GM15510 (cell line): ENCODE data around the gene NOS3.

Experiments used
- POLR2A ChIP-seq: IDR thresholded peaks from 3 replicates; pipeline ENCODE4 v1.6.1; 2011; ENCODE audit warnings: borderline replicate concordance; ENCODE audit not compliant: insufficient read length; ENCODE audit errors: extremely low read depth

Gene NOS3

DNA sequence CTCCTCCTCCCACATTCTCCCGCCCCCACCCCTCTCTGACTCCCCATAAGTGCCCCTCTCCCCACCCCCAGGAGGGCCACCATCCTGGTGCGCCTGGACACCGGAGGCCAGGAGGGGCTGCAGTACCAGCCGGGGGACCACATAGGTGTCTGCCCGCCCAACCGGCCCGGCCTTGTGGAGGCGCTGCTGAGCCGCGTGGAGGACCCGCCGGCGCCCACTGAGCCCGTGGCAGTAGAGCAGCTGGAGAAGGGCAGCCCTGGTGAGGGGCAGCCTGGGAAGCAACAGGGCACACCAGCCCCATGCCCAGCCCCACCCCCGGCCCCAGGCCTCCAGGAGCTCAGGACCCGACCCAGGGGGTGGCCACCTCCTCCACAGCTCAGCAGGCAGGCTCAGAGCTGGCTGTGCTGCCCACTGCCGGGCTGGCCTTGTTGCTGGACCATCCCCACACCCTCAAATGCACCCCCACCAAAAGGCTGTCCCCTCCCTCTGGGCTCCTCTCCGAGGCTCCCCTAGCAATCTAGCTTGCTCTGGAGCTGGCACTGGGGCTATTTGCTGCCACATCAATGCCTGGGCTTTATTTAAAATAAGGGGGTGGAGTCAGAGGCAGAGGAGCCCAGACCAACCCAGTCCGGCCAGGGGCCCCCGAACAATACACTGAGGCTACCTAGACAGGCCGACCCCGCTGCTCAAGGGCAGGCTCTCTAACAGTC is 18.7 kb downstream of the NOS3 start:
- TF ChIP-seq POLR2A: no peak

DNA sequence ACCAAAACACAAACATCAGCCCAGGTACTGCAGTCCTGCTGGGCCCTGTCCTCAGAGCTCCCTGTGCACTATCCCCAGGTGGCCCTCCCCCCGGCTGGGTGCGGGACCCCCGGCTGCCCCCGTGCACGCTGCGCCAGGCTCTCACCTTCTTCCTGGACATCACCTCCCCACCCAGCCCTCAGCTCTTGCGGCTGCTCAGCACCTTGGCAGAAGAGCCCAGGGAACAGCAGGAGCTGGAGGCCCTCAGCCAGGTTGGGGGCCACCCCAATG is 19.2 kb downstream of the NOS3 start:
- TF ChIP-seq POLR2A: no peak

DNA sequence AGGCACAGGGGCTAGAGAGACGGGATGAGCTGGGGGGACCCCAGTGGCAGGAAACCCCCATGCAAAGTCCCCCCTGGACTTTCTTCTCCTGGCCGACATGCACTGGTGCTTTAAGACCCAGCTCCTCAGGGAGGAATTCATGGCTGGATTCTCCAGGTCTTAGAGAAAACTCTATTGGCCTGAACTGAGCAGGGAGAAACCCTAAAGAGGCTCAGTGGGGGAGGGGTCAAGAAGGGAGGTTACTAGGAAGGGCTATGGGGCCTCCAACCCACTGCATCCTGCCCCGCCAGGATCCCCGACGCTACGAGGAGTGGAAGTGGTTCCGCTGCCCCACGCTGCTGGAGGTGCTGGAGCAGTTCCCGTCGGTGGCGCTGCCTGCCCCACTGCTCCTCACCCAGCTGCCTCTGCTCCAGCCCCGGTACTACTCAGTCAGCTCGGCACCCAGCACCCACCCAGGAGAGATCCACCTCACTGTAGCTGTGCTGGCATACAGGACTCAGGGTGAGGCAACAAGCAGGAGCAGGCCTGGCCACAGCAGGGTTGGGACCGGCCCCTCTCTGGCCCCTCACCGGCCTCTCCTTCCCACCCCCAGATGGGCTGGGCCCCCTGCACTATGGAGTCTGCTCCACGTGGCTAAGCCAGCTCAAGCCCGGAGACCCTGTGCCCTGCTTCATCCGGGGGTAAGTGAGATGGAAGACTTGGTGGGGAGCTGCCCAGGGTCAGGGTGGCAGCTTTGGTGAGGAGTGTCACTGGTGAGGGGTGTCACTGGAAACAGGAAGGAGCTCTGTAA is 19.7 kb downstream of the NOS3 start:
- TF ChIP-seq POLR2A: no peak

DNA sequence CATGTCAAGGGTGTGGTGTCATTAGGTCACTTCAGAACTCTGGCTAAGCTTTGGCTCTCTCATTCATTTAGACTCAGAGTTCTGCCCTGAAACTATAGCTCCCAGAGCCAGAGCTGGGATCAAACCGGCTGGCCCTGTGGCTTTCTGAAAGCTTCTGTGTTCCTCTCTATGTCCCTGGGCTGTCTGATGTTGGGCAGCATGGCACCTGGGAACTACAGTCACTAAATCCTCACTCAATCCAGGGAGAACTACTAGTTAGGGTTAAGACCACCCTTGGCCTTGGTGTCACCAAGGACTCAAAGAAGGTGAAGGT is 20.2 kb downstream of the NOS3 start:
- no peak for TF ChIP-seq POLR2A

DNA sequence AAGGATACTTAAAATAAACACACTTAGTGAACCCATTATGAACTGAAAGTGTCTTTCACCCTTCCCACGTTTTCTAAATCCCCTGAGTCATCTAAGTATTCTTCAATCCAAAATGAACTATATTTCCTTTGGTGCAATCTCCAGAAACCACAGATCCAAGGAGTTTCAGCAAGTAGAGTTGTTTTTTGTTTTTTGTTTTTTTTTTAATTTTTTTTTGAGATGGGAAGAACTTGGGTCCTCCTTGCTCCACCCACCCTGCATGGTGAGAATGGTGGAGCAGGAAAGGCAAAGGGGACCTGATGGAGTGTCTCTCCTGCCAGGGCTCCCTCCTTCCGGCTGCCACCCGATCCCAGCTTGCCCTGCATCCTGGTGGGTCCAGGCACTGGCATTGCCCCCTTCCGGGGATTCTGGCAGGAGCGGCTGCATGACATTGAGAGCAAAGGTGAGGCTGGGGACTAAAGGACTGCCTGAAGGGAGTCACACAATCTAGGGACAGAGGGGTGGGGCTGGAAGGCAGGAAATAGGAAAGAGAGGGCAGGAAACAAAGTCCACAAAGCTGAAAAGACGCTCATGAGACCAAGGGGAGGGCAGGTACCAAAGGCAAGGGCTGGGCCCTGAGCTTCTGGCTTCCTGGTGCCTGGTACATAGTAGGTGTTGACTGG is 21.3 kb downstream of the NOS3 start:
- no peak for TF ChIP-seq POLR2A

DNA sequence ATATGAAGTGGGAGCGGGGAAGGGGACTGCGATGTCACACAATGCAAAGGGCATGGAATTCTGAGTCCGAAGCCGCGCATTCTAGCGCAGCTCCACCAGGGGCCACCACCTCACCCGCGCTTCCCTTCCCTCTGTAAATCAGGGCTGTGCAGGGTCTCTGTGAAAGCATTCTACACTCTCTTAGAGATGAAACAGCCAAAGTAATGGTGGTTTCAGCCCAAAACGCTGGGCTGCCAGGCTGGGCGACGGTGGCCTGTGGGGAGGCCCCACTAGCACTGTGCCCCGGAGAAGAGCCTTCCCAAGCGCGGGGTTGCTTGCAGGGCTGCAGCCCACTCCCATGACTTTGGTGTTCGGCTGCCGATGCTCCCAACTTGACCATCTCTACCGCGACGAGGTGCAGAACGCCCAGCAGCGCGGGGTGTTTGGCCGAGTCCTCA is 22.1 kb downstream of the NOS3 start:
- no peak for TF ChIP-seq POLR2A

DNA sequence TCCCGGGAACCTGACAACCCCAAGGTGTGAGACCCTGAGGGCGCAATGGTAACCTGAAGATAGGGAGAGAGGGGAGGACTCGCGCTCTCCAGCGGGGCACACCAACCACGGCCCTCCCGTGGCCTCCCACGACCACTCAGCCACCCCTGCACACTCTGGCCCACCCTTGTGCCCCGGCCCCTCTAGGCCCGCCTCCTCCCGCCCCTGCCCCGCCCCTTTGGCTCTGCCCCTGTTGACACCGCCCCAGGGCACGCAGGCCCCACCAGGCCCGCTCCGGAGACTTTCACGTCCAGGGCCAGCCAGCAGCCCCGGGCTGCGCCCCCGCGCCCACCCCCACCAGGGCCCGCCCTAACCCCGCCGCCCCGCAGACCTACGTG is 22.5 kb downstream of the NOS3 start:
- no peak for TF ChIP-seq POLR2A

DNA sequence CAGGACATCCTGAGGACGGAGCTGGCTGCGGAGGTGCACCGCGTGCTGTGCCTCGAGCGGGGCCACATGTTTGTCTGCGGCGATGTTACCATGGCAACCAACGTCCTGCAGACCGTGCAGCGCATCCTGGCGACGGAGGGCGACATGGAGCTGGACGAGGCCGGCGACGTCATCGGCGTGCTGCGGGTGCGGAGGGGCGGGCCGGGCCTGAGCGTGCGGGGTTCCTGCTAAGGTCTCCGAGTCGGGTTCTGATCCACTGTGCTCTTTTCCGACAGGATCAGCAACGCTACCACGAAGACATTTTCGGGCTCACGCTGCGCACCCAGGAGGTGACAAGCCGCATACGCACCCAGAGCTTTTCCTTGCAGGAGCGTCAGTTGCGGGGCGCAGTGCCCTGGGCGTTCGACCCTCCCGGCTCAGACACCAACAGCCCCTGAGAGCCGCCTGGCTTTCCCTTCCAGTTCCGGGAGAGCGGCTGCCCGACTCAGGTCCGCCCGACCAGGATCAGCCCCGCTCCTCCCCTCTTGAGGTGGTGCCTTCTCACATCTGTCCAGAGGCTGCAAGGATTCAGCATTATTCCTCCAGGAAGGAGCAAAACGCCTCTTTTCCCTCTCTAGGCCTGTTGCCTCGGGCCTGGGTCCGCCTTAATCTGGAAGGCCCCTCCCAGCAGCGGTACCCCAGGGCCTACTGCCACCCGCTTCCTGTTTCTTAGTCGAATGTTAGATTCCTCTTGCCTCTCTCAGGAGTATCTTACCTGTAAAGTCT is 23.1 kb downstream of the NOS3 start:
- no peak for TF ChIP-seq POLR2A

DNA sequence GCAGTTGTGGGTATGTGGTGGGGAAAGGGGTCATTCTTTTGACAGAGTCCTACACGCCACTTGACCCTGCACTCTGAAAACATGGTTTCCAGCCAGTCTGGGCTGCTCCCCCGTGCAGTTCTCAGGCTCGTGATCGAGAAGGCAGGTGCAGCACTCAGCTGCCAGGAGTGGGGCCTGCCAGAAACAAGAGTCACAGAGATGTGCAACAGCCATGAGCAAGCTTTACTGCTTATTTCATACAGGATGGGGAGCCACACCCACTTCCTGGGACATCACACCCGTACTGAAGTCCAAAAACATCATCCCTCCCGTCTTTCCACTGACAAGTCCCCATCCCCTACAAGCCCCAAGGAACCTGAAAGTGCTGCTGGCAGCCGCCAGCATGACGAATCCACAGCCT is 24.1 kb downstream of the NOS3 start:
- no peak for TF ChIP-seq POLR2A

DNA sequence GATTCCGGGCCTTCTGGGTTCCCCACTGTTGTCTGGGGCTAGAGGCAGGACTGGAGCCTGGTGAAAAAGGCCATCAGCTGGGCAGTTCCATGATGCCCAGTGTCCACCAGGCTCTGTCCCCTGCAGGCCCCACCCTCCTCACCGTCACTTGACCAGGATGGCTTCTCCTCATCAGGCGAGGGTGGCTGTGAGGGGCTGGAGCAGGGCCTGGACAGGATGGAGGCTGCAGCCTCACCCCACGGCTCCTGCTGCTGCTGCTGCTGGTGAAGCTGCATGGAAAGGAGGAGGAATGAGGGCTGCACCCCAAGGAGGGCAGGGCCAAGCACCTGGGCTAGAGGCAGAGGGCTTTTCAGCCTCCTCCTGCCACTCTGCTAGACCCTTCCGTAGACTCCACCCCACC is 25.1 kb downstream of the NOS3 start:
- TF ChIP-seq POLR2A: no peak

DNA sequence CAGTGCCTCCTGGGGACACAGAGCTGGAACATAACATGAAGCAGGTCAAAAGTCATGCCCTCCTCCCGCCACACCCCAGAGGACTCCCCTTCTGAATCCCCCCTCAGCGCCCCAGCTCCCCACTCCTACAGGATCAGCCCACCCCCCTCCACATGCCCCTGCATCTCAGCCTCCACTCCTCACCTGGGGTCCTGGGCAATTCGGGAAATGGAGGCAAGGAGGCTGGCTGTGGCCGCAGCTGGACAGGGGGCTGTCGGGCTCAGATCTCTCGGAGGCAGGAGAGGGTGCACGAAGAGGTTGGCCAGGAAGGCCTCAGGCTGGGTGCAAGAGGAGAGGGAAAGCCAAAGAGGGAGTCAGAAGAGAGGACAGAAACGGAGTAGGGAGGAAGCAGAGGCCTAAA is 25.7 kb downstream of the NOS3 start:
- TF ChIP-seq POLR2A: no peak

DNA sequence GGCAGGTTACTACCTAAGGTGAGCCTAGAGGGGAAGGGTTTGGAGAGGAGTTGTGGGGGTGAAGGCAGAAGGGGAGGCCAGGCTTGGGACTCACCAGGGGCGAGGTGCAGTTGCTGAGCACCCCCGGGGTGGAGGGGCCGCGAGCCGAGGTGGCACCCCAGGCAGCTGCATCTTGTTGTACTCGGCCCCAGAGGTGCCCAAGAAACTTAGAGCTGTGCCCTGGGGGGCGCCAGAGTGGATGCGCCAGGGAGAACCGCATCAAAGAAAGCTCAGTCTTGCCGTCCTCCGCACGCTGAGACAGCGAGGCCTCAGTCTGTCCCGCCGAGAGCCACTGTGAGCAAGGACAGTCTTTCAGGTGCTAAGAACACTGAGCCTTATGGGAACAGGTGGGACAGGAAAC is 26.1 kb downstream of the NOS3 start:
- no peak for TF ChIP-seq POLR2A

DNA sequence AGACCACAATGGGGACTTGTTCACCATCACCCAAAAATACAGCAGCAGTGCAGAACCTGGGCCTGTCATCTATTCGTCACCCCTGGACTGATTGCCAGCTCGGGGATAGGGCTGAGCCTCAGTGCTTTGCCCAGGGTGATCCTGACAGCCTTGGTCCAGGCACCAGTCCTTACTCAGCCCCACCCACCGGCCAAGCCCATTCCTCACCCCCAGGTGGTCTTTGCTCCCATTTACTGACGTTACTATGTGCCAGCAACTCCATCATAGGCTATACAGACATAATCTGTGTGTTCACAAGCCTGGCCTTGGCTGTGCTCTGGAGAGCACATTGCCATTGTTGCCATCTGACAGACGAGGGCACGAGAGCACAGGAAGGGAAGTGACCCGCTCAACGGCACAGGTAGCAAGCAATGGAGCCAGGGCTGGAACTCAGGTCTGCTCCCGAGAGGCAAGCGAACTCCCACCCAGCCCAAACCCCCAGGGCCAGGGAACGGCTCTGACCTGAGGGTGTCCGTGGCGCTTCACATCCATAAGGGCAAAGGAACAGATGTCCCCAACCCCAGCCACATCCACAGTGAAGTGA is 26.6 kb downstream of the NOS3 start:
- TF ChIP-seq POLR2A: no peak

DNA sequence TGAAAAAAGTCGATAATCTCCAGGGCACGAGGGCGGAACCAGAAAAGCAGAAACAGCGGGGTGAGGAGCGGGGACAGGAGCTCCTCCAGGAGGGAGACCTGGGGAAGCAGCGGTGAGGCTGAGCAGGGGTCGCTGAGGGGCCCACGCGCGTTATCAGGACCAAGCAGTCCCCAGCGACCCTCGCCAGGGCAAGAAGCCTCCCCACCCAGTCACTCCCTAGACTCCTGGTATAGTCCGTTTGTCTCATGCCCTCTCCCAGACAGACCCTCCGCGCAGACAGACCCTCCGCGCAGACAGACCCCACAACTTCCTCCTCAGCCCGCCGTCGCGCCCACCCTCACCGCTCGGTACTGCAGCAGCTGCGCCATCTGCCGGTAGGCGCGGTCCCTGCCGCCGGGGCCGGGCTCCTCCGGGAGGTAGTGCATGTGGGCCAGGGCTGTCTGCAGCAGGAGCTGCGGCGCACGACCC is 27.2 kb downstream of the NOS3 start:
- no peak for TF ChIP-seq POLR2A
